ENCODE data around the gene MMADHC.

The MMADHC gene

GRCh38 chr2:149561309-149561926, 26.2 kb downstream of the MMADHC start:
- DNase-seq (ENCODE audit: low read depth in 2 of 2) = peak; percentile 47 to 56
- no peak overlapping the region for H3K4me3 ChIP-seq (replicated peaks in 1 of 2; ENCODE audit: low read depth in 2 of 2, low read length in 2 of 2)
- peak; percentile 65 for TF ChIP-seq CTCF (IDR thresholded peaks at IDR 0.05; ENCODE audit: low read depth, low read length)

- TF ChIP-seq CTCF (IDR thresholded peaks at IDR 0.05; ENCODE audit: low read depth, low read length) = no peak
- no peak overlapping the region for H3K4me3 ChIP-seq (replicated peaks in 1 of 2; ENCODE audit: low read depth in 2 of 2, low read length in 2 of 2)
- DNase-seq (ENCODE audit: low read depth in 2 of 2) = no peak
Measured at GRCh38 chr2:149559341-149560068, 28.1 kb downstream of the MMADHC start.

- no peak for DNase-seq (ENCODE audit: low read depth in 2 of 2)
- no peak for TF ChIP-seq CTCF (IDR thresholded peaks at IDR 0.05; ENCODE audit: low read depth, low read length)
- H3K4me3 ChIP-seq (replicated peaks in 1 of 2; ENCODE audit: low read depth in 2 of 2, low read length in 2 of 2) = no peak overlapping the region
Measured at GRCh38 chr2:149556452-149556851, 31.1 kb downstream of the MMADHC start.

- no peak for TF ChIP-seq CTCF (IDR thresholded peaks at IDR 0.05; ENCODE audit: low read depth, low read length)
- H3K4me3 ChIP-seq (replicated peaks in 1 of 2; ENCODE audit: low read depth in 2 of 2, low read length in 2 of 2) = no peak overlapping the region
- no peak for DNase-seq (ENCODE audit: low read depth in 2 of 2)
Measured at GRCh38 chr2:149552830-149553229, 34.7 kb downstream of the MMADHC start.

GRCh38 chr2:149552226-149552625, 35.3 kb downstream of the MMADHC start:
- no peak overlapping the region for H3K4me3 ChIP-seq (replicated peaks in 1 of 2; ENCODE audit: low read depth in 2 of 2, low read length in 2 of 2)
- TF ChIP-seq CTCF (IDR thresholded peaks at IDR 0.05; ENCODE audit: low read depth, low read length) = no peak
- no peak for DNase-seq (ENCODE audit: low read depth in 2 of 2)

GRCh38 chr2:149544692-149545091, 42.9 kb downstream of the MMADHC start:
- no peak overlapping the region for H3K4me3 ChIP-seq (replicated peaks in 1 of 2; ENCODE audit: low read depth in 2 of 2, low read length in 2 of 2)
- no peak for DNase-seq (ENCODE audit: low read depth in 2 of 2)
- TF ChIP-seq CTCF (IDR thresholded peaks at IDR 0.05; ENCODE audit: low read depth, low read length) = no peak

Data from cardiac fibroblast (primary cell).